GM18909 (cell line): ENCODE results near the gene DHX8.

Source experiments
- ATAC-seq: cut with Tn5 transposase; IDR thresholded peaks from one replicate; pipeline ENCODE4 v1.9.1; 2021; ENCODE audit warnings: mild to moderate bottlenecking; ENCODE audit not compliant: unreplicated experiment, poor library complexity

DHX8 gene

DNA sequence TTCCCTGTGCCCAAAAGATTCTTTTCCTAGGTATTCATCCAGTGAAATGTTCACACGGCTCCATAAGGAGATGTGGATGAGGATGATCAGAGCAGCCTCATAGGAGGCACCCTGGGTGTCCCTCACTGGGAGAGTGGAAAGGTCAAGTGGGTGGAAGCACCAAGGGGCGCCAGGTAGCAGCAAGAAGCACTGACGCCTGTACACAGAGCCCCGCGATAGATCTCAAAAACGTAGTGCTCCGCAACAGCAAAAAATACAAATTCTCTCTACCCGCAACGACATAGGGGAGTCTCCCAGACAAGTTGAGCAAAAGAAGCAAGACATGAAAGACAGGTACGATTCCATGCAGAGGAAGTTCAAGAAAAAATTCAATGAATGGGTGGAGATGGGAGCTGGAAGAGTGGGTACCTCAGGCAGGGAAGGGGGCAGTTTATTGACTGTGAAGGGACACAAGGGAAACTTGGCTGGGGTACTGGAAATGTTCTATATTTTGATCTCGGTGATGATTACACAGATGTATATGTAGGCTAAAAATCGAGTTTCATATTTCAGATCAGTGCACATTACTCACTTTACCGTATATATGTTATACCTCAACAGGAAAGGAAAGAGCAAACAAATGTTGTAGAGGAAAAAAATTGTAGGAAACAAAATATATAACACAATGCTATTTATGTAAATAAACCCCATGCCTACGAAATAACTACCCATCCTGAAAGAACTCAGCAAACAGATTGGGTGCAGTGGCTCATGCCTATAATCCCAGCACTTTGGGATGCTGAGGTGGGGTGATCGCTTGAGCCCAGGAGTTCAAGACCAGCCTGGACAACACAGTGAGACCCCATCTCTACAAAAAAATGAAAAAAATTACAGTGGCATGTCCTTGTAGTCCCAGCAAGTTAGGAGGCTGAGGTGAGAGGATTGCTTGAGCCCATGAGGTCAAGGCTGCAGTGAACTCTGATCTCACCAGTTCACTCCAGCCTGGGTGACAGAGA, 80.1 kb downstream of the DHX8 start:
- no peak for ATAC-seq

- no peak for ATAC-seq
Measured at GRCh38 chr17:43568506-43569082, 84.8 kb downstream of the DHX8 start.

- ATAC-seq, result no peak
Measured at GRCh38 chr17:43570518-43570928, 86.7 kb downstream of the DHX8 start.

GRCh38 chr17:43572368-43572980, 88.7 kb downstream of the DHX8 start:
- ATAC-seq, result no peak

- no peak for ATAC-seq
Measured at GRCh38 chr17:43573579-43574321, 90.0 kb downstream of the DHX8 start.

DNA sequence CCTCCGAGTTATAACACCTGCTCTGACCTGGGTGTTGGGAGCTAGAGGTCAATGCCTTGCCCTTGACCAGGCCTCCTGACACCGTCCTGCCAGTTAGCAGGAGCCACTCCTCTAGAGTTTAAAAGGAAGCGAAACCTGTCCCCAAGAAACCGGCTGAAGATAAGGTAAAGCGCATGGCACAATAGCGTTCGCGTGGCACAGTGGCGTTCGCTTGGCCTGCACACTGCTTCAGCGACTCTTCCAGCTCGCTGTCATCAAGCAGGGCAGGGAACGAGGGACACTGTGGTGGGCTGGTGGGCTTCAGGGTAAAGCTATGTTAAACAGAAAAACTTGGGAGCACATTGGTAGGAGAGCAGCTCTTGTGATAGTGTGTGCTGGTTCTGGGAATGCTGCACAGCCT, 90.6 kb downstream of the DHX8 start:
- ATAC-seq, result no peak

- no peak for ATAC-seq
Measured at GRCh38 chr17:43574896-43575525, 91.2 kb downstream of the DHX8 start.
